Left lung (tissue), 10 donors: ENCODE measurements around the gene KLF17. TPM values are rescaled to one million over a fixed set of nuclear protein-coding genes. Genes with fewer than 3 reads are reported as not detected.

Source experiments
- ATAC-seq: fragments of 200-7000 bp; cut with Tn5 transposase; one replicate; pipeline ENCODE4 v1.9.1; 2020; ENCODE audit warnings: moderate library complexity
- DNase-seq, 4 donors: peaks; one replicate each; pipeline ENCODE4 v3.0.0-alpha.2; 2013 to 2020
- H3K27ac ChIP-seq, 2 donors: fragments of 200-600 bp; sonication (generic) in 1 of 2; one replicate each; pipeline versions ENCODE4 v1.5.0 to v1.8.0; 2020 to 2021
- H3K27me3 ChIP-seq, 2 donors: fragments of 200-600 bp; sonication (generic) in 1 of 2; one replicate each; pipeline versions ENCODE4 v1.5.0 to v1.8.0; 2020 to 2021
- H3K36me3 ChIP-seq, 2 donors: fragments of 200-600 bp; sonication (generic) in 1 of 2; one replicate each; pipeline versions ENCODE4 v1.5.0 to v1.8.0; 2020 to 2021
- H3K4me1 ChIP-seq, 2 donors: fragments of 200-600 bp; one replicate each; pipeline ENCODE4 v1.8.0; 2021
- H3K4me3 ChIP-seq, 2 donors: fragments of 200-600 bp; sonication (generic) in 1 of 2; one replicate each; pipeline versions ENCODE4 v1.5.0 to v1.8.0; 2020 to 2021; ENCODE audit warnings: mild to moderate bottlenecking in 1 of 2
- H3K9me3 ChIP-seq, 2 donors: fragments of 200-600 bp; sonication (generic) in 1 of 2; one replicate each; pipeline versions ENCODE4 v1.5.0 to v1.8.0; 2020 to 2021
- CTCF ChIP-seq, 2 donors: fragments of 200-600 bp; sonication (generic) in 1 of 2; IDR thresholded peaks; one replicate each; pipeline versions ENCODE4 v1.5.0 to v1.8.0; 2021; ENCODE audit warnings: antibody characterized with exemption in 2 of 2
- intact Hi-C, 2 donors: fragments of 100-400 bp; cut with DNase I; formaldehyde crosslinking; loops; one replicate each; pipeline versions ENCODE4 v1.11.2 to v1.14.2; 2022
- polyA plus RNA-seq, 6 donors: library from polyadenylated mRNA; unstranded; fragments of 120-200 nt; gene quantifications; one replicate each; pipeline ENCODE4 v1.2.1, GENCODE V29; 2013; ENCODE audit not compliant: insufficient read length in 6 of 6
- total RNA-seq, 2 donors: library from RNA; stranded (reverse); fragmentation: NEBNext Ultra II Directional; extraction: Animal tissue kit (Norgen Biotek cat#: 25700); gene quantifications; one replicate each; pipeline ENCODE4 v1.2.1, GENCODE V29; 2021
- donor health status: DM: no; HTN: yes; CAD: no.
- donor health status: DM: no; HTN: no; CAD: no.

KLF17 gene
- total and polyA plus RNA-seq, 8 donors = 0.04 to 0.29 (median 0.07) TPM; not detected in 2

GRCh38 chr1:44074415-44074814 is 44.2 kb upstream of the KLF17 start:
- no peak for ATAC-seq

DNA sequence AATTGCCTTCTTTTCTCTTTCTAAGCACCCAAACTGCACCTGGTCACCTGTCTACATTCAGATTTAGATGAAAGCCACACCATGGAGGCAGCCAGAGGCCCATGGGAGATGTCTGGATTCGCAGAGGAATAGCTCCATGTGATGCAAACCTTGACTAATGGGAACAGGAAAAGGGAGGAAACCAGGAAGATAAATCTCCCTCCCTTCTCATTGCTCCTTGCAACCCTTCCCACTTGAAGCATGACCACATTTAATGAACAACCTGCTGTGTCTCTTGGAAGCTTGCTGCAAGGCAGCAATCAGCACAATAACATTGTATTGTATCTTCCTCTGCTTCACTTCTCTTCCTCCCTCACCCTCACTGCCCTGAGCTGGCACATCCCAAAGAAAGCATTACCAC is 42.6 kb upstream of the KLF17 start:
- intact Hi-C loops = no loop called here
- H3K9me3 ChIP-seq = no peaks in the 10 kb centered on the region
- no peak overlapping the region for H3K27ac ChIP-seq
- H3K36me3 ChIP-seq = no peaks in the 10 kb centered on the region
- peaks cover 0 to 29% of the 10 kb centered on the region in 2 donors for H3K4me1 ChIP-seq
- no peaks in the 10 kb centered on the region for H3K27me3 ChIP-seq
- no peak for DNase-seq
- no peak for ATAC-seq
- H3K4me3 ChIP-seq = no peak overlapping the region
- no peak for TF ChIP-seq CTCF (IDR thresholded peaks at IDR 0.05)

More at GRCh38 chr1:44074415-44074814, 44.2 kb upstream of the KLF17 start:
- H3K4me1 ChIP-seq = peaks cover 0 to 37% of the 10 kb centered on the region in 2 donors
- no peaks in the 10 kb centered on the region for H3K27me3 ChIP-seq
- intact Hi-C loops = no loop called here
- H3K9me3 ChIP-seq = no peaks in the 10 kb centered on the region
- H3K4me3 ChIP-seq = no peak overlapping the region
- TF ChIP-seq CTCF (IDR thresholded peaks at IDR 0.05) = no peak
- H3K27ac ChIP-seq = no peak overlapping the region
- no peaks in the 10 kb centered on the region for H3K36me3 ChIP-seq
- peak in 1 of 4 donors; percentile 21 for DNase-seq

- no peak for ATAC-seq
- no peaks in the 10 kb centered on the region for H3K9me3 ChIP-seq
- no peaks in the 10 kb centered on the region for H3K27me3 ChIP-seq
- DNase-seq = no peak
- intact Hi-C loops = no loop called here
- no peak for TF ChIP-seq CTCF (IDR thresholded peaks at IDR 0.05)
- peaks cover 0 to 17% of the 10 kb centered on the region in 2 donors for H3K4me1 ChIP-seq
- H3K27ac ChIP-seq = no peak overlapping the region
- H3K36me3 ChIP-seq = no peaks in the 10 kb centered on the region
- no peak overlapping the region for H3K4me3 ChIP-seq
These were observed 41.2 kb upstream of the KLF17 start for GRCh38 chr1:44077421-44077820.

- intact Hi-C loops = no loop called here
- no peak for TF ChIP-seq CTCF (IDR thresholded peaks at IDR 0.05)
- Histone ChIP-seq H3K9me3 (no peaks in the 10 kb centered on the region), H3K4me1 (peaks cover 0 to 10% of the 10 kb centered on the region in 2 donors), H3K27me3 (no peaks in the 10 kb centered on the region), H3K27ac (no peak overlapping the region), H3K4me3 (no peak overlapping the region), H3K36me3 (no peaks in the 10 kb centered on the region)
- DNase-seq = no peak
- ATAC-seq = no peak
These were observed 40.5 kb upstream of the KLF17 start for GRCh38 chr1:44078104-44078503.

GRCh38 chr1:44079566-44079965 is 39.1 kb upstream of the KLF17 start:
- no peak for ATAC-seq
- DNase-seq = no peak

More at GRCh38 chr1:44079566-44079965, 39.1 kb upstream of the KLF17 start:
- H3K9me3 ChIP-seq = no peaks in the 10 kb centered on the region
- H3K4me1 ChIP-seq = no peaks in the 10 kb centered on the region
- H3K4me3 ChIP-seq = no peak overlapping the region
- intact Hi-C loops = no loop called here
- H3K27me3 ChIP-seq = no peaks in the 10 kb centered on the region
- no peaks in the 10 kb centered on the region for H3K36me3 ChIP-seq
- no peak overlapping the region for H3K27ac ChIP-seq
- no peak for TF ChIP-seq CTCF (IDR thresholded peaks at IDR 0.05)
